BLaER1 treated with 17β-estradiol and CSF1 and Interleukin-3, amounts not matched to agents 10 nM and 100 nM (cell line): ENCODE data around the gene SKIL.

Experiments used
- H3K27ac ChIP-seq, 11 experiments: shearing (Covaris generic); formaldehyde crosslinking; 2 replicates each; pipeline ENCODE4 v1.8.1; 2022
- H3K27me3 ChIP-seq, 11 experiments: shearing (Covaris generic); formaldehyde crosslinking; 2 replicates each; pipeline ENCODE4 v1.8.1; 2022
- H3K36me3 ChIP-seq, 11 experiments: shearing (Covaris generic); formaldehyde crosslinking; 2 replicates each; pipeline ENCODE4 v1.8.1; 2022
- H3K4me1 ChIP-seq, 10 experiments: shearing (Covaris generic); formaldehyde crosslinking; 2 replicates each; pipeline ENCODE4 v1.8.1; 2022
- H3K4me2 ChIP-seq, 11 experiments: shearing (Covaris generic); formaldehyde crosslinking; 2 replicates each; pipeline ENCODE4 v1.8.1; 2022
- H3K4me3 ChIP-seq, 10 experiments: shearing (Covaris generic); formaldehyde crosslinking; 2 replicates each; pipeline ENCODE4 v1.8.1; 2022
- H3K9ac ChIP-seq, 11 experiments: shearing (Covaris generic); formaldehyde crosslinking; 2 replicates each; pipeline ENCODE4 v1.8.1; 2022
- H3K9me3 ChIP-seq, 11 experiments: shearing (Covaris generic); formaldehyde crosslinking; replicated peaks in 1 of 11; 2 replicates each; pipeline ENCODE4 v1.8.1; 2022
- H4K20me1 ChIP-seq, 11 experiments: shearing (Covaris generic); formaldehyde crosslinking; 2 replicates each; pipeline ENCODE4 v1.8.1; 2022
- Cebpa-rat ChIP-seq, 11 experiments: shearing (Covaris generic); IDR thresholded peaks; 2 replicates each; pipeline ENCODE4 v1.8.1; 2022

Gene SKIL

DNA sequence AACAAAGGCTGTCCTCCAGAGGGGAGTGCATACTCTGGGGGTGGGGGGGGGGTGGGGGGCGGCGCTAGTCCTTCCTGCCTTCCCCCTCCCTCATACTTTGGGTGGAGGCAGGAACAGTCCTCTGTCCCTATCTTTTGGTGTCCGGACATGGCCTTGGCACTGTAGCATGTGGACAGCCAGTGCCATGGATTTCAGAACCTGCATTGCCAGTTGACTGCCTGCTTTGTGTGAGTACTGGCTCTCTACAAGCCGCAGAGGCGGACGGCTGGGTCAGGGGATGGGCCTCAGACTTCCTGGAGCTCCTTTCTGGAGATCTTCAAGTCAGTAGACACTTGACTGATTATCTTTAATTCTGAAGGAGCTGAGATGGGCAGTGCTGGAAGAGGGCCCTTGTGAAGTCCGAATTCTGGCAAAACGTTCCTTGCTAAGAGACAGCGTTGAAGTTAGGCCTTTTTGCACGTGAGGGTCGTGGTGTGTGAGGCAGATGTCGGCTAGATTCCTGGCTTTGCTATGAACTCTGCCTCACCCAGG lies 63.7 kb downstream of the SKIL start:
- H3K4me3 ChIP-seq, result no peak overlapping the region
- H3K4me2 ChIP-seq, result no peak overlapping the region

DNA sequence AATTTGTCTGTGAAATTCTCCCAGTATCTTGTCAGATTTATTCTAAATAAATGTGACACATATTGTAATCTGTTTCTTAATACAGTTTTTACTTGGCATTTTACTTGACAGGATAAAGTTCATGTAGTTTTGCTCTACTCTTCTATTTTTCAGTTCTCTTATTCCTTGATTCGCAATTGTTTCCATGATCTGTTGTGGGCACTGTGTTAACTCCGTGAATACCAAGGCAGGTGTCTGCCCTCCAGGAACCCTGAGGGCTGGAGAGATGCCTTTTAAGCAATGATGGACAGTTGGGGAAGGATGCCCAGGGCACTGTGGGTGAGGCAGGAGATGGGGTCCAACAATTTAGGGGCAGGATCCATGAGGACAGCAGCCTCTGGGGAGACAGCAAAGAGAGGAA lies 64.2 kb downstream of the SKIL start:
- TF ChIP-seq Cebpa-rat (IDR thresholded peaks at IDR 0.05), result no peak
- Histone ChIP-seq H3K9me3 (peaks cover 5 to 25% (median 20%) of the 10 kb centered on the region in 11 experiments; a peak in 19 of 22 replicates), H3K27me3 (peaks cover 41 to 51% (median 47%) of the 10 kb centered on the region in 11 experiments), H3K9ac (no peak overlapping the region), H3K4me1 (peaks cover 0 to 14% (median 8%) of the 10 kb centered on the region in 10 experiments; a peak in 14 of 20 replicates), H3K36me3 (0 out of 22 replicates have a peak, but pooled peaks cover 0 to 3% (median 0%) of the 10 kb centered on the region in 11 experiments), H3K27ac (no peak overlapping the region), H3K4me2 (no peak overlapping the region), H4K20me1 (peaks cover 0 to 27% (median 0%) of the 10 kb centered on the region in 11 experiments; a peak in 5 of 22 replicates), H3K4me3 (no peak overlapping the region)

More for the DNA sequence above, 63.7 kb downstream of the SKIL start:
- peaks cover 5 to 25% (median 20%) of the 10 kb centered on the region in 11 experiments; a peak in 19 of 22 replicates for H3K9me3 ChIP-seq
- H3K4me1 ChIP-seq, result peaks cover 0 to 14% (median 8%) of the 10 kb centered on the region in 10 experiments; a peak in 14 of 20 replicates
- H3K27me3 ChIP-seq, result peaks cover 42 to 54% (median 47%) of the 10 kb centered on the region in 11 experiments
- H3K27ac ChIP-seq, result no peak overlapping the region
- H3K36me3 ChIP-seq, result 0 out of 22 replicates have a peak, but pooled peaks cover 0 to 3% (median 0%) of the 10 kb centered on the region in 11 experiments
- TF ChIP-seq Cebpa-rat (IDR thresholded peaks at IDR 0.05), result no peak
- H3K9ac ChIP-seq, result no peak overlapping the region
- H4K20me1 ChIP-seq, result peaks cover 0 to 27% (median 0%) of the 10 kb centered on the region in 11 experiments; a peak in 5 of 22 replicates

DNA sequence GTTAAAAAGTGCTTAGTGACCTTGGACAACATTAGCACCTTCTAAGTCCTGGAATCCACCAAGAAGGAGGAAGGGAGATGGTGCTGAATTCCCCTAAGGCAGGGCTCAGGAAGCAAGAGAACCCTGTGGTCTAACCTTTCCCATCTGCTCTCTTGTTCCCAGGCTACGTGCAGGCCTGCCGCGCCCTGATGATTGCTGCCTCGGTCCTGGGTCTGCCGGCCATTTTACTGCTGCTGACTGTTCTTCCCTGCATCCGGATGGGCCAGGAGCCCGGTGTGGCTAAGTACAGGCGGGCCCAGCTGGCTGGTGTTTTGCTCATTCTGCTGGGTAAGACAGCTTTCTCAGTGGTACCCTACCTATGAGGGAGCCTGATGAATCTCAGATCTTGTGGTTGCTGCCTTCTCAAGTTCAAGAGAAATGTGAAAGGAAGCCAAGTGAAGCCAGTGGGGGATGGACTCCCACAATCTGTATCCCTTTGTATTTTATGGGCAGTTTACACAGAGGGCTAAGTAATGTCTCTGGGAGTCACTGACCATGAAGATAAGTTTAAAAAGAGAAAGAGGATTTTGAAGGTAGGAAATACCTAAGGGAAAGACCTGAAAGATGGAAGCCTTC lies 65.6 kb downstream of the SKIL start:
- H3K27ac ChIP-seq, result no peak overlapping the region
- H3K4me3 ChIP-seq, result no peak overlapping the region
- TF ChIP-seq Cebpa-rat (IDR thresholded peaks at IDR 0.05), result no peak
- H3K36me3 ChIP-seq, result 0 out of 22 replicates have a peak, but pooled peaks cover 0 to 3% (median 0%) of the 10 kb centered on the region in 11 experiments
- H3K9ac ChIP-seq, result no peak overlapping the region
- H3K9me3 ChIP-seq, result peaks cover 5 to 25% (median 20%) of the 10 kb centered on the region in 11 experiments; a peak in 19 of 22 replicates
- H3K4me2 ChIP-seq, result peak overlapping the region in 1 of 11 experiments; percentile 18; a peak in 1 of 22 replicates
- peaks cover 27 to 38% (median 34%) of the 10 kb centered on the region in 11 experiments for H3K27me3 ChIP-seq
- peaks cover 0 to 19% (median 0%) of the 10 kb centered on the region in 11 experiments; a peak in 5 of 22 replicates for H4K20me1 ChIP-seq
- peaks cover 1 to 16% (median 9%) of the 10 kb centered on the region in 10 experiments; a peak in 17 of 20 replicates for H3K4me1 ChIP-seq

DNA sequence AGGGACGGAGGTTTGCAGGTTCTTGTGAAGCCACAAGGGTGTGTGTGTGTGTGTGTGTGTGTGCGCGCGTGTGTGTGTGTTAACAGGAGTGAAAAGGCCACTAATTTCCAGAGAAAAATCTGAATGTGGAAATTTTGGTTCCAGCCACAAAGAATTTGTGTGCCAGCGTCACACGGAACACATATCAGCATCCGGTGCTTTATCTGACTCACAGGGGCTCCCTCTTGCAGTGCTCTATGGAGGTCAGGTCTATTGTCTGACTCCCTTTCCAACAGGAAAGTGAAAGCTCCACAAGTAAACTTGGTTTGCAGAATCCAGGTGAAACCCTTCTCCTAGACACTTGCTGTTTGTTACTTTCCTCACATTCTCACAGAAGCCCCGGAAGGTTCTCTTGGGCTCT lies 67.4 kb downstream of the SKIL start:
- Histone ChIP-seq H3K4me2 (no peak overlapping the region), H3K27ac (no peak overlapping the region)

DNA sequence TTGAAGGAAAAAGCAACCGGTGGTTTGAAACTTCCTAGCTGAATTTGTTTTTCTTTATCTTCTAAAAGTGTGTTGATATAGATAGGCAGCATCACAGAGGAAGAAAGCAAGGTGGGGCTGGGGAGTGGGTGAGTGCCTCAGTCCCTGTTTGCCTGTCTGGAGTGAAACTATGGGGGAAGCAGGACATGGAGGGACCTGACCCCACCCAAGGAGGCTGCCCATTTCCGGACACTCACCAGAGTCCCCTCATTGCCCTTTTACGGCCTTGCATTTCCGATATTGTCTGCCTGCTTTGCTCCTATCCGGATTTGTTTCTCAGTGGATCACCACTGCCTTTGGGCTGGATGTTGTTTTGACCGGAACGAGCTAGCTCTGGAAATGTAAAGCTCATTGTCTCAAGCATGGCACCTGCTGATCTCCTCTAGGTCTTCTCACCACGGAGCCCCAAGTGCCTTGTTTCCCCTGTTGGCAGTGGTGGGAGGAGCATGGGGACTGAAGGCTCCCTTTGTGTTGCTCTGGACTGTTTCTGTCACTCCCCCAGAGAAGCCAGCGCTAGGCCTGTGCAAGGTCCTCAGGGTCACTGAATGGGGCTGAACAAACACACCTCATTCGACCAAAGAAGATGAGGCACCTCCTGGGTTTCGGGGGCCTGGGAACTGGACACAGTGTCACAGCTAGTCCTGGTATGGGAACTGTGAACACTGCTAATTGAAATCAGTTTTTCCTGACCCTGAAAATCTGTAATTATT lies 68.2 kb downstream of the SKIL start:
- Histone ChIP-seq H3K4me1 (peaks cover 19 to 27% (median 21%) of the 10 kb centered on the region in 10 experiments), H3K36me3 (no peaks in the 10 kb centered on the region), H3K9ac (no peak overlapping the region), H3K27me3 (peaks cover 2 to 13% (median 8%) of the 10 kb centered on the region in 11 experiments), H3K4me2 (no peak overlapping the region), H4K20me1 (peaks cover 0 to 4% (median 0%) of the 10 kb centered on the region in 11 experiments; a peak in 1 of 22 replicates), H3K9me3 (no peaks in the 10 kb centered on the region; a peak in 1 of 22 replicates), H3K4me3 (no peak overlapping the region), H3K27ac (no peak overlapping the region)
- no peak for TF ChIP-seq Cebpa-rat (IDR thresholded peaks at IDR 0.05)

More for the DNA sequence above, 67.4 kb downstream of the SKIL start:
- Histone ChIP-seq H3K36me3 (no peaks in the 10 kb centered on the region), H4K20me1 (peaks cover 0 to 4% (median 0%) of the 10 kb centered on the region in 11 experiments; a peak in 2 of 22 replicates), H3K4me3 (no peak overlapping the region), H3K4me1 (peaks cover 15 to 20% (median 19%) of the 10 kb centered on the region in 10 experiments), H3K9ac (no peak overlapping the region), H3K27me3 (peaks cover 9 to 21% (median 16%) of the 10 kb centered on the region in 11 experiments), H3K9me3 (peaks cover under 1 to 8% (median 5%) of the 10 kb centered on the region in 11 experiments; a peak in 17 of 22 replicates)
- no peak for TF ChIP-seq Cebpa-rat (IDR thresholded peaks at IDR 0.05)

DNA sequence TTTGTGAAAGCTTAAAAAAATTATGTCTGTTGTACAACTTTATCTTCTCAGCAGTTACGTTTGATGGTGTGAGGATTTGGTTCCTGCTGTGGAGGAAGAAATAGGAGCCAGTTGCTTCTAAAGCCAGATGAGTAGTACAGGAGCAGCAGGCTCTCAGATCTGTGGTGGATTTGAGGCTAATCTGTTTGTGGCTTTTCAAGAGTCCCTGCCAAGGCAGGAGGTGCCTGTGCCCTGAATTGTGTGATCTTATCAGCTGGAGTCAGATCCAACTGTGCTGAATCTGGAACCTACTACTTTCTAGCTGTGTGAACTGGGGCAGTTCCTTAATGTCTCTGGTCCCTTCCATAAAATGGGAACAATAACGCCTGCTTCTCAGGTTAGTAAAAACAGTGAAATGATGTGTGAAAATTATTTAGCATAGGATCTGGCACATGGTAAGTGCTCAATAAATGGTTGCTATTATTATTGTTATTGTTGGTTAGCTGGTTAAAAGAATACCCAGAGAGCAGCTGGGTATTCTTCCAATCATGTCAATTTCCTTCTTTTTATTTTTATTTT lies 68.8 kb downstream of the SKIL start:
- no peaks in the 10 kb centered on the region for H3K36me3 ChIP-seq
- no peak overlapping the region for H3K4me3 ChIP-seq
- no peak for TF ChIP-seq Cebpa-rat (IDR thresholded peaks at IDR 0.05)
- H3K4me2 ChIP-seq, result no peak overlapping the region
- peaks cover 0 to 7% (median 3%) of the 10 kb centered on the region in 11 experiments; a peak in 11 of 22 replicates for H3K27me3 ChIP-seq
- peaks cover 19 to 27% (median 21%) of the 10 kb centered on the region in 10 experiments for H3K4me1 ChIP-seq
- H3K9me3 ChIP-seq, result no peaks in the 10 kb centered on the region
- no peak overlapping the region for H3K9ac ChIP-seq
- H3K27ac ChIP-seq, result no peak overlapping the region
- peaks cover 0 to 4% (median 0%) of the 10 kb centered on the region in 11 experiments; a peak in 1 of 22 replicates for H4K20me1 ChIP-seq

DNA sequence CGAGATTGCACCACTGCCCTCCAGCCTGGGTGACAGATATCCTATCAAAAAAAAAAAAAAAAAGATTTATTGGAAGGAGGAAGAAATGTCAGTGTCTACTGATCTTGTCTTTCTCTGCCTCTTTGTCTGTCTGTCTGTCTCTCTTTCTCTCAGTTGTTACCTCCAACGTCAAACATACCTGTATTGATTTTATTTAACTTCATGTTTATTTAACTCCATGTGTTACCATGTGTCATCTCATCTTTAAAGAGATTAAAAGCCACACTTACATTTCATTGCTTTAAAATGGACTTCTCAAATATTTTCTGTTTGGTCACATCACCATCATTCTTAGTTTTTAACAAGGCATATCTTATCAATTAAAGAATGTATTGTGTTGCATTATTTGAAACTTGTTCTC lies 70.6 kb downstream of the SKIL start:
- Histone ChIP-seq H3K4me3 (no peak overlapping the region), H3K36me3 (no peaks in the 10 kb centered on the region), H3K4me1 (peaks cover 19 to 27% (median 21%) of the 10 kb centered on the region in 10 experiments), H3K9ac (no peak overlapping the region), H3K4me2 (peak overlapping the region in 8 of 11 experiments; percentile 19 to 69 (median 37); a peak in 11 of 22 replicates), H3K27ac (no peak overlapping the region), H3K9me3 (no peaks in the 10 kb centered on the region), H4K20me1 (no peaks in the 10 kb centered on the region), H3K27me3 (no peaks in the 10 kb centered on the region)
- no peak for TF ChIP-seq Cebpa-rat (IDR thresholded peaks at IDR 0.05)

DNA sequence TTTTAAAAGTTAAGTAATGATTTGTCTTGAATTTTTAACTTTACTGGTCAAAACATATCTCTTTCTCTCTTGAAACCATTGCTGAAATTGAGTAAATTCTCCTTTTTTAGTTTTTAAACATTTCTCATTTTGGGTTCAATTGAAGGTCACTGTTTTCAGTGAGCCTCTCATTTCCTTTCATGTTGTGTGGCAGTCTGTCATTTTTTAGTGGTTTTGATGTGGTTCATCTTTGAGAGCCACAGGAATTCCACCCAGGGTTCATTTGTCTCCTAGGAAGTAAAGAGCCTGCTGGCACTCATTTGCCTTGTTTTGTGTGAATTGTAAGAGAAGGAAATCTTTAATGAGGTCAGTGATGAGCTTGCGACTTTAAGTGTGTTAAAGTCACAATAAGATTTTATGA lies 71.5 kb downstream of the SKIL start:
- no peak overlapping the region for H3K9ac ChIP-seq
- no peaks in the 10 kb centered on the region for H4K20me1 ChIP-seq
- H3K36me3 ChIP-seq, result no peaks in the 10 kb centered on the region
- H3K4me1 ChIP-seq, result peaks cover 19 to 27% (median 21%) of the 10 kb centered on the region in 10 experiments
- no peak overlapping the region for H3K4me3 ChIP-seq
- H3K27ac ChIP-seq, result no peak overlapping the region; a peak in 1 of 22 replicates
- H3K9me3 ChIP-seq, result no peaks in the 10 kb centered on the region
- no peaks in the 10 kb centered on the region for H3K27me3 ChIP-seq
- H3K4me2 ChIP-seq, result peak overlapping the region; percentile 18 to 69 (median 36); a peak in 20 of 22 replicates
- no peak for TF ChIP-seq Cebpa-rat (IDR thresholded peaks at IDR 0.05)
